ENCODE results near the gene CHPF.

CHPF gene

DNA sequence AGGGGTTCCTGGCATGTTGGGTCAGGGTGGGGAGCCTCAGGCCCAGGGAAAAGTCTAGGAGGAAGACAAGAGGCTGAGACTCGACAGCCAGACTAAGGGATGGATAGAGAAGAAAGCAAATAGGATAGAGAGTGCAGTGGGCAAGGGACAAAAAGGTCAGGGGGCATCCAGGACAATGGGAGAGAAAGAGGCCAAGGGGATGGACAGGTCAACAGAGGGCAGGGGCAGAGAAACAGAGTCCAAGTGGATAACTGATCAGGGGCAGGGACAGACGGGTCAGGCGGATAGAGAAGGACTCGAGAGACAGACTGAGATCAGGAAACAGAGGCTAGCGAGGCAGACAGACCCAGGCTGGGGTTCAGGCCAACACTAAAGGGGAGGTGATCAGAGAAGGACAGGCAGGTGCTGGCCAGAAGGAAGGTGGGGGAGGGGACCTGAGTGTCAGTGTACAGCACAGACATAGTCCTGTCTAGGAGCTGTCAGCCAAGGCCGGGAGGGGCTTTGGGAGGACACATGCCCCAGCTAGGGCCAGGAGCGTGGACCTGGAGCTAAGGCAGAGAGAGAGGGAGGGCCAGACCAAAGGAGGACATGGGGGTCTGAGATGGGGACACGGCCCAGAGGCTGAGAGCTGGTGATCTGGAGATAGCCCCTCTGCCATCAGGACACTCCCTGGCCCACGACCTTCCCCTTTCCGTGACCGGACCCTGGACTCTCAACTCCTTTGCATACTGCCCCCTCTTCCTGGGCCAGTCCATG is 17.1 kb downstream of the CHPF start:
- peaks cover 58% of the 10 kb centered on the region for H3K27me3 ChIP-seq (ENCODE audit: insufficient read depth, insufficient read length)
- H3K4me3 ChIP-seq (ENCODE audit: insufficient read length, low read depth): no peak overlapping the region
- TF ChIP-seq YY1 (IDR thresholded peaks at IDR 0.05; ENCODE audit: insufficient read depth, insufficient read length) (no peak), SUZ12 (IDR thresholded peaks at IDR 0.05; ENCODE audit: extremely low read depth, insufficient read depth, insufficient read length) (no peak), ZNF274 (IDR thresholded peaks at IDR 0.05; ENCODE audit: low read depth, low read length) (no peak)
- peaks cover 30% of the 10 kb centered on the region for H3K4me1 ChIP-seq (ENCODE audit: insufficient read depth, insufficient read length)
- no peaks in the 10 kb centered on the region for H3K9me3 ChIP-seq (ENCODE audit: insufficient read depth, low read length)
- H3K9ac ChIP-seq (ENCODE audit: insufficient read length, low read depth): no peak overlapping the region
- DNase-seq (ENCODE audit: low read depth, low spot score): no peak
- H3K36me3 ChIP-seq (ENCODE audit: insufficient read depth, insufficient read length, low read length): no peaks in the 10 kb centered on the region

DNA sequence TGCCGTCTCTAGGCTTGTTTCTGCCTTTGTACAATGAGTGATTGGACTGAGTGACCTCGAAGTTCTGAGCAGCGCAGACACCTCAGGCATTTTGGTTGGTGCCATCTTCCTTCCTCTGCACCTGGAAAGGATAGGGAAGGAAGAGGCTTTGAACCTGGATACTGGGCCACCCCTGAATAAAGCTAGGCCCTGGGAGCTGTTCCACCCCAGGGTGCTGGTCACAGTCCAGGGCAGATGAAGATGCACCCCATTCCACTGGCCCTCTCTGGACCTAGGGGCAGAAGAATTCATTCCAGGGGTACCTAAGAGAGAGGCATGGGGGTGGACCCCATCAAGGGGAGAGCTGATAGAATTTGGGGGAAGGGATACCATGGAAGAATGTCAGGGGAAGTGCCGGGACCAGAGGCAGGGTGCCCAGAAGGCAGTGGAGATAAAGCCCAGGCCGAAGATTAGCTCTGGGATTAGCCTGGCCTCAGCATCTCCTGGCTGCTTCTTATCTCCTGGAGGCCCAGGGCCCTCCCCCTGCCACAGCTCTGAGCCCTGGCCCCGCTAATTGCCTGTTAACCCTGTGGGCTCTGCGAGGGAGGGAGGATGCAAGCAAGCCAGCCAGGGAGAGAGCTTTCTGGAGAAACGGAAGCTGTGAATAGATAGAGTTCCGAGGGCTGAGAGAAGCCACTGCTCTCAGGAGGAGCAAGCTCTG is 17.9 kb downstream of the CHPF start:
- Histone ChIP-seq H3K9ac (ENCODE audit: insufficient read length, low read depth) (no peak overlapping the region), H3K9me3 (ENCODE audit: insufficient read depth, low read length) (no peaks in the 10 kb centered on the region), H3K27me3 (ENCODE audit: insufficient read depth, insufficient read length) (peaks cover 50% of the 10 kb centered on the region), H3K4me3 (ENCODE audit: insufficient read length, low read depth) (no peak overlapping the region), H3K36me3 (ENCODE audit: insufficient read depth, insufficient read length, low read length) (no peaks in the 10 kb centered on the region), H3K4me1 (ENCODE audit: insufficient read depth, insufficient read length) (peaks cover 29% of the 10 kb centered on the region)
- TF ChIP-seq SUZ12 (IDR thresholded peaks at IDR 0.05; ENCODE audit: extremely low read depth, insufficient read depth, insufficient read length) (no peak), YY1 (IDR thresholded peaks at IDR 0.05; ENCODE audit: insufficient read depth, insufficient read length) (no peak), ZNF274 (IDR thresholded peaks at IDR 0.05; ENCODE audit: low read depth, low read length) (no peak)
- no peak for DNase-seq (ENCODE audit: low read depth, low spot score)

DNA sequence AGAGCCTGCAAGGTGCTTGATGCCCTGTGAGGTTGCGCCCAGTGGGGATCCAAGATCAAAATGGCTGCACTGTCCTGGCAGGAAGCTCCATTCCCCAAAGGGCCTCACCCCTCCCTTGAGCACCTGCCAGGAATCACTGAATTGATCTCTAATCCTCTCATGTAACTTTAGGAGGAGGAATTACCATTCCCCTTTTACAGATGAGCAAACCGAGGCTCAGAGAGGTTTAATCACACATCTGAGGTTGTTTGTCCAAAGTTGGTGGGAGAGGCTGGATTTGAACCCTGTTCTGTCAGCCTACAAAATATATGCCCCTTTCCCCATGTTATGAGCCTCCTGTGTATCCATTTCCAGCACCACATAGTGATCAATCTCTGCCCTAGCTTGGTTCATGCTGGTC is 18.8 kb downstream of the CHPF start:
- Histone ChIP-seq H3K4me1 (ENCODE audit: insufficient read depth, insufficient read length) (peaks cover 27% of the 10 kb centered on the region), H3K9ac (ENCODE audit: insufficient read length, low read depth) (no peak overlapping the region), H3K9me3 (ENCODE audit: insufficient read depth, low read length) (no peaks in the 10 kb centered on the region), H3K4me3 (ENCODE audit: insufficient read length, low read depth) (no peak overlapping the region), H3K36me3 (ENCODE audit: insufficient read depth, insufficient read length, low read length) (no peaks in the 10 kb centered on the region), H3K27me3 (ENCODE audit: insufficient read depth, insufficient read length) (peaks cover 43% of the 10 kb centered on the region)
- TF ChIP-seq SUZ12 (IDR thresholded peaks at IDR 0.05; ENCODE audit: extremely low read depth, insufficient read depth, insufficient read length): no peak
- no peak for DNase-seq (ENCODE audit: low read depth, low spot score)

DNA sequence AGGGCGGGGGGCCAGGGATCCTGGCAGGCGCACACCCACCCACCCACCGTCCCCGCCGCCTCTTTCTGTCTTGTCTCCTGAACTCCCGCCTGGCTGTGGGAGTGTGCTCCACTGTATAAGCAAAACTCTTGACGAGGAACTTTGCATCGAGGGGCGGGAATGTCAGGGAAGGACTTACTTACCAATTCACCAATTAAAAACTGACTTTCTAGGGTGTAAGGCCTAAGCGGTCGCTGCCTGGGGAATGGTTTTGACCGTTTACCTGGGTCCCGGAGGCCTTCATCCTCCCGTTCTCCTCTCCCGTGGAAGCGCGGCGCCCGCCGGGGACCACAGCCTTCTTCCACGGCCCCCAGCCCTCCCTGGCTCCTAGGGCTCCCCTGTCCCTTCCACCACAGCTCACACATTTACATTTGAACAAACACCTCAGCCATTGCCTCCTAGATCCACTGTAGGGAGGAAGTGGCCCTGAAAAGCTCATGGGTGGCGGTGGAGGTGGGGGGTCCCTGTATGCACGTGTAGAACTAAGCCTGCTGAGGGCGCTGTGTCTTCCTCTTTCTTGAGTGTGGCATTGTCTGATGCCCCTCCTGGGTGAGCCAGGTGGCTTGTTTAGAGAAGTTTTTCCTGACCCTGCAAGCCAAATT is 20.5 kb downstream of the CHPF start:
- peaks cover 24% of the 10 kb centered on the region for H3K4me1 ChIP-seq (ENCODE audit: insufficient read depth, insufficient read length)
- peak overlapping the region; percentile 64 for H3K4me3 ChIP-seq (ENCODE audit: insufficient read length, low read depth)
- H3K9me3 ChIP-seq (ENCODE audit: insufficient read depth, low read length): no peaks in the 10 kb centered on the region
- peaks cover 34% of the 10 kb centered on the region for H3K27me3 ChIP-seq (ENCODE audit: insufficient read depth, insufficient read length)
- H3K9ac ChIP-seq (ENCODE audit: insufficient read length, low read depth): peak overlapping the region; percentile 88
- no peaks in the 10 kb centered on the region for H3K36me3 ChIP-seq (ENCODE audit: insufficient read depth, insufficient read length, low read length)
- TF ChIP-seq YY1 (IDR thresholded peaks at IDR 0.05; ENCODE audit: insufficient read depth, insufficient read length) (no peak), ZNF274 (IDR thresholded peaks at IDR 0.05; ENCODE audit: low read depth, low read length) (no peak), SUZ12 (IDR thresholded peaks at IDR 0.05; ENCODE audit: extremely low read depth, insufficient read depth, insufficient read length) (no peak)
- no peak for DNase-seq (ENCODE audit: low read depth, low spot score)

DNA sequence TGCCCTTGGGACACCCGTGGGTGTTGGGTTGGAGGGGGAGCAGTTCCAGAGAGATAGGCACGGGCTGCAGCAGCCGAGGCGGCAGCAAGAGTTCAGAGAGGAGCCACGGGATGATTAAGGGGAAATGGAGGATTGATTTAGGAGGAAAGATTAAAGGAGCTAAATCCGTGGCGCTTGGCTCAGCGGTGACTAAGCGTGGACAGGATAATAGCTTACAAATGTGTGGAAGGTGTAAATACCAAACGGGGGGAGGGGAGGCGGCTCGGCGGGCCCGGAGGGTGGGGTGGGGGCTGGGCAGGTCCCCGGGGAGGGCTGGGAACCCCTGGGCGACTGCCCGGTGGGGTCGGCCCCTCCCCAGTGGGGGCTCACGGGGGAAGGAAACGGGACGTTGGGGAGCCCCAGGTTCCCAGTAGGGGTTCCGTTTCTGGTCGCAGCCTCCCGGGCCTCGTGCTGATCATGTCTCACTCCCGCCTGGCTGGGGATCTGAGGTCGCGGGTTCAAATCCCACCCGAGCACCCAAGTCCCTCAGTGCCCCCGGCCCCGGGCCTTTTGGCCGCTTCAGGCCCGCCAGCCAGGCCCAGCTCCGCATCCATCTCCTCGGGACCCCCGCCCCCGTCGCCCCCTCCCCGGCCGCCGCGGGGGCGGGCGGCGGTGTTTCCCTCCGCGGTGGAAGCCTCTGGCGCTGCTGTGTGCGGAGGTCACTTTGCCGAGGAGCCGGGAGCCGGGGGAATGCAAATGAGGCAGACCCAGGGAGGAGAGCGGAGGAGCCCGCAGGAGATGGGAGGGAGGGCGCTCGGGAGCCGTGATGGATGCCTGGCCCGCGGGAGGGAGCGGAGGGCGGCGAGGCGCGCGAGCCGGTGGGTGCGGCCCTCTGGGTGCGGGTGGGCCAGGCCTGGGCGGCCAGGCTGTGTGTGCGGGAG is 21.2 kb downstream of the CHPF start:
- Histone ChIP-seq H3K4me1 (ENCODE audit: insufficient read depth, insufficient read length) (peaks cover 24% of the 10 kb centered on the region), H3K9me3 (ENCODE audit: insufficient read depth, low read length) (no peaks in the 10 kb centered on the region), H3K4me3 (ENCODE audit: insufficient read length, low read depth) (peak overlapping the region; percentile 64), H3K36me3 (ENCODE audit: insufficient read depth, insufficient read length, low read length) (no peaks in the 10 kb centered on the region), H3K27me3 (ENCODE audit: insufficient read depth, insufficient read length) (peaks cover 33% of the 10 kb centered on the region), H3K9ac (ENCODE audit: insufficient read length, low read depth) (peak overlapping the region; percentile 88)
- TF ChIP-seq YY1 (IDR thresholded peaks at IDR 0.05; ENCODE audit: insufficient read depth, insufficient read length): no peak
- no peak for TF ChIP-seq SUZ12 (IDR thresholded peaks at IDR 0.05; ENCODE audit: extremely low read depth, insufficient read depth, insufficient read length)
- no peak for TF ChIP-seq ZNF274 (IDR thresholded peaks at IDR 0.05; ENCODE audit: low read depth, low read length)
- DNase-seq (ENCODE audit: low read depth, low spot score): no peak

DNA sequence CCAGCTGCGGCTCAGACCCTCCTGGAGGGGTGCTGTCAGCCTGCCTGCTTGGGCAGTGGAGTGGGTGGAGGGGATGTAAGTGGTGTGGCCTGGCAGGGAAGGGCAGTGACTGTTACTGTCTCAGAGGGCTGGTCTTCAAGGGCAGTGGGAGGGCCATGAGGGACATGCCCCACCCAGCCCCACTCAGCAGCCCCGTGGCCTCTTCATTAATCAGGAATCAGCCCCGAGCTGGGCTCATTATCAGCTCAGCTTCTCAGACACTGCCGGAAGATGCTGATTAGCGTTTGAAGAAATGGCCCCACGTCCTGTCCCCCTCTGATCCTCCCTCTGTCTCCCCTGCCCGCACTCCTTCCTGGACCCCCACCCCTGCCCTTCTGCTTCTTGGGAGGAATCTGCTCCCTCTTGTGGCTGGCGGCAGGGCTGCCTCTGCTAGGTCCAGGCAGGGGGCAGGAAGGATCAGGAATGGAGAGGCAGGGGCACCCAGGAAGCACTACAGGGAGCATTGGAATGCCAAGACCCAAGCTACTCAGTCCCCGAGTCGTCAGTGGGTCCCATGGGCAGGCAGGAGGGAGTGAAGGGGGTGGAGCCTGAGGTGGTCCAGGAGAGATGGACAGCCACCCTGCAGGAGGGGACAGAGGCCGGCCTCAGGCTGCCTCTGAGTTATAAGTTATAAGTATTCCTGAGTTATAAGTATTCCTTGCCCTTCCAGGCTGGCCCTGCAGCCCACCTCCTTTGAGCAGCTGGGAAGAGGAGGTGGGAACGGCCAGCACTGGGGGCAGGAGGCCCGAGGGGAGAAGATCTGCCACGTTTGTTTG is 22.3 kb downstream of the CHPF start:
- Histone ChIP-seq H3K9ac (ENCODE audit: insufficient read length, low read depth) (peak overlapping the region; percentile 73), H3K9me3 (ENCODE audit: insufficient read depth, low read length) (no peaks in the 10 kb centered on the region), H3K4me1 (ENCODE audit: insufficient read depth, insufficient read length) (peaks cover 16% of the 10 kb centered on the region), H3K36me3 (ENCODE audit: insufficient read depth, insufficient read length, low read length) (no peaks in the 10 kb centered on the region), H3K27me3 (ENCODE audit: insufficient read depth, insufficient read length) (peaks cover 33% of the 10 kb centered on the region), H3K4me3 (ENCODE audit: insufficient read length, low read depth) (no peak overlapping the region)
- peak; percentile 74 for DNase-seq (ENCODE audit: low read depth, low spot score)
- TF ChIP-seq ZNF274 (IDR thresholded peaks at IDR 0.05; ENCODE audit: low read depth, low read length) (no peak), SUZ12 (IDR thresholded peaks at IDR 0.05; ENCODE audit: extremely low read depth, insufficient read depth, insufficient read length) (no peak), YY1 (IDR thresholded peaks at IDR 0.05; ENCODE audit: insufficient read depth, insufficient read length) (no peak)
